ENCODE results near the gene RNF213.

DNA sequence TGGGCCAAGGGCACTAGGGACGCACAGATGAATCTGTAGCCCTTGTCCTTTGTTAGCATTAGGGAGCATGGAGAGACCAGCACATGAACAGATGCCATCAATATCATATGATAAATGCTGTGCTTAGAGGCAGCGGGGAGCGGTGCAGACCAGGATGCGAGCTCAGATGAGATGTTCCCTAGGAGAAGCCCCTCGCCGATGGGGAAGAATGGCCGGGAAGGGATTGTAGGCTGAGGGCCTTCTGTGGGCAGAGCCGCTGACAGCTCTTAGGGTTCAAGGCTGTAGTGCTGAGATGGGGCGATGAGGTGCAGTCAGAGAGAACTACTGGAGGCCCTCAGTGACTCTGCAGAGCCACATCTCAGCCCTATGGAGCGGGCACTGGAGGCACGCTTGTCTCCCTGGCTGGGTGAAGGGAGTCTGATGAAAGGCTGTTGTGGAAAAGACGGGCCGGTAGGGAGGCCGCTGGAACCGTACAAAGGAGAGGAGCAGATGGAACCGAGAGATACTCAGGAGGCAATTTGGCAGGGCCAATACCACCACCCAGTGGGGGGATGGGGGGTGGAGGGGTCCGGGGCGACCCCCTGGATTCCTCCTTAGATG is 88.0 kb downstream of the RNF213 start:
- TF ChIP-seq, protein P1, sequence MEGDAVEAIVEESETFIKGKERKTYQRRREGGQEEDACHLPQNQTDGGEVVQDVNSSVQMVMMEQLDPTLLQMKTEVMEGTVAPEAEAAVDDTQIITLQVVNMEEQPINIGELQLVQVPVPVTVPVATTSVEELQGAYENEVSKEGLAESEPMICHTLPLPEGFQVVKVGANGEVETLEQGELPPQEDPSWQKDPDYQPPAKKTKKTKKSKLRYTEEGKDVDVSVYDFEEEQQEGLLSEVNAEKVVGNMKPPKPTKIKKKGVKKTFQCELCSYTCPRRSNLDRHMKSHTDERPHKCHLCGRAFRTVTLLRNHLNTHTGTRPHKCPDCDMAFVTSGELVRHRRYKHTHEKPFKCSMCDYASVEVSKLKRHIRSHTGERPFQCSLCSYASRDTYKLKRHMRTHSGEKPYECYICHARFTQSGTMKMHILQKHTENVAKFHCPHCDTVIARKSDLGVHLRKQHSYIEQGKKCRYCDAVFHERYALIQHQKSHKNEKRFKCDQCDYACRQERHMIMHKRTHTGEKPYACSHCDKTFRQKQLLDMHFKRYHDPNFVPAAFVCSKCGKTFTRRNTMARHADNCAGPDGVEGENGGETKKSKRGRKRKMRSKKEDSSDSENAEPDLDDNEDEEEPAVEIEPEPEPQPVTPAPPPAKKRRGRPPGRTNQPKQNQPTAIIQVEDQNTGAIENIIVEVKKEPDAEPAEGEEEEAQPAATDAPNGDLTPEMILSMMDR (IDR thresholded peaks at IDR 0.05; ENCODE audit: low read depth, low read length), result no peak
- TF ChIP-seq EZH2phosphoT487 (IDR thresholded peaks at IDR 0.05; ENCODE audit: low read depth), result no peak

All from OCI-LY3 (cell line).